Right renal cortex interstitium (tissue), 3 donors: Measurements from ENCODE around the gene CHST7. TPM values are rescaled to one million over a fixed set of nuclear protein-coding genes. Genes with fewer than 3 reads are reported as not detected.

ENCODE experiments used
- DNase-seq, 3 donors: peaks; one replicate each; pipeline ENCODE4 v3.0.0-alpha.2; 2013; ENCODE audit warnings: low read depth in 3 of 3, low spot score in 2 of 3
- polyA plus RNA-seq, 3 donors: library from polyadenylated mRNA; unstranded; fragments of 120-200 nt; gene quantifications; one replicate each; pipeline ENCODE4 v1.2.1, GENCODE V29; 2013; ENCODE audit not compliant: insufficient read length in 3 of 3

The CHST7 gene
- polyA plus RNA-seq, 3 donors = 1.8 to 2.5 (median 2.2) TPM

DNA sequence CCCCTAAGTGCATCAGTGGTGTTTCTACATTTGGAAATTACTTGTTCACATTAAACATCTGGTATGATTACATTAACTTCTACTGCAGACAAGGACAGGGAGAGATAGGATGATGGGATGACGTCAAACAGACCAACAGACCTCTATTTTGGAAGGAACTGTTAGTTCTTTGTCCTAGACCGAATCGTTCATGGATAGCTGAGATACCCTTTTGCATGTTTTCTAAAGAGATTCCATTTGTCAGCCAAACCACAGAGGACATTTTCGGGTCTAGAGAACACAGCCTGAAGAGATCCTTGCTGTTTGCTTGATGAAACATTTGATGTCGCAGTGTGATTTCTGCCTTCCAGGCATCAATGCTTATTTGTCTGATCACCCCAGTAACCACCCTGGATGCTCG is 27.7 kb downstream of the CHST7 start:
- DNase-seq = no peak

- no peak for DNase-seq
These were observed 29.0 kb downstream of the CHST7 start for GRCh38 chrX:46602468-46603102.

DNA sequence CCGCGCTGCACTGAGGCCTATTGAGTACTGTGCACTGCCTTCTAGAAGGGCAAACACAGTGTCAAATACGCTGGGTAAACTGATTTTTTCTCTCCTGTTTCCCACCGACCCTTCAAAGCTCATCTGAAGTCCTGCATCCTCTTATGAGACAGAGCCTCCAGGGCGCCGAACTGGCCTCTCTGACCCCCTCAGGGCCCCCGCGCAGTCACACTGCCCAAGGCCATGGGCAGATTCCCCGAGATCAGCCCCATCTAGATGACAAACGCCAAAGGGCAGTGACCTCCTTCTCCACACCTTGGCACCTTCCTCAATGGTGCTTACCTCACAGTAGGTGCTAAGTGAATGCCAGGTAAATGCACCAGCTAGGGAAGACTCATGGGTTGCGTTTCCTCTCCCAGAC is 34.4 kb downstream of the CHST7 start:
- no peak for DNase-seq

- DNase-seq = no peak
These were observed 36.6 kb downstream of the CHST7 start for GRCh38 chrX:46610070-46610658.

GRCh38 chrX:46611658-46612362 is 38.2 kb downstream of the CHST7 start:
- DNase-seq = no peak

- no peak for DNase-seq
These were observed 44.3 kb downstream of the CHST7 start for GRCh38 chrX:46617906-46618305.

- no peak for DNase-seq
These were observed 45.4 kb downstream of the CHST7 start for GRCh38 chrX:46618947-46619346.

GRCh38 chrX:46620505-46620904 is 46.9 kb downstream of the CHST7 start:
- no peak for DNase-seq

DNA sequence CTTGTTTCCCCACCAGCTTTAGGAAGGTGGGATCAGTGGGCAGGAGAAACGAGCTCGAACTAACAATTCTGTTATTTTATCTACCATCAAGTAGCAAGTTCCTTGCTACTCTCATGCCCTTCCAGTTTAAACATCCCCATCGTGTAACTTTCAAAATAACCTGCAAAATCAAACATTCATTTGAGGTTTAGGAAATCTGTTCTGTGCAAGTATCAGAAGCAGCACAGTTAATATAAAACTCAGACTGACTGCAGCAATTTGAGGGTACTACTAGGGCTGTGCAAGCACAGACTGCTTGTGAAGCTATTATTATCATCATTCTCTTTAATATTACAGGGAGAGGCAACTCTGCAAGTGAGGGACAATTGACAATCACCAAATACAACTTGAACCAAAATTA is 48.0 kb downstream of the CHST7 start:
- DNase-seq = no peak

DNA sequence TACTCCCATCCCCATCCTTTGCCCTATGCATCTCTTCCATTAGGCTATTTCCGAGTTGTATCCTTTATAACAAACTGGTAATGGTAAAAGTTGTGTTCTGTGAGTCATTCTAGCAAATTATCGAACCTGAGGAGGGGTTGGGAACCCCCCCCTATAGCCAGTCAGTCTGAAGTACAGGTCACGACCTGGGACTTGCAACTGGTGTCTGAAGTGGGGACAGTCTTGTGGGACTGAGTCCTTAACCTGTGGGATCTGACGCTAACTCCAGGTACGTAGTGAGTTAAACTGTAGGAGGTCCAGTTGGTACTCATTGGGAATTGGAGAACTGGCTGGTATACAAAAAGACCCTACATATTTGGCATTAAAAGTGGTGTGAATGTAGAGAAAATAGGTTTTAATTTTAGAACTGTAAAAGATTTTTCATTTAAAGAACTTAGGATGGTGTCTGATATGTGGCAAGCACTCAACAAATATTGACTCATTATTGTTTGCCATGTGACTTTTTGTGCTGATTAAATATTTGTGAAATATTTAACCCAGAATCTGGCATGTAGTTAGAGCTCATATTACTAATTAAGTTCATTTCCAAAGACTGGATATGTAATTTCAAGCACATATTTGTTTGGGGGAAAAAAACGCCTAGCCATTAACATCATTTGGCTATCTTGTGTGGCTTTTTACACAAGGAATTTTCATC is 50.7 kb downstream of the CHST7 start:
- no peak for DNase-seq

DNA sequence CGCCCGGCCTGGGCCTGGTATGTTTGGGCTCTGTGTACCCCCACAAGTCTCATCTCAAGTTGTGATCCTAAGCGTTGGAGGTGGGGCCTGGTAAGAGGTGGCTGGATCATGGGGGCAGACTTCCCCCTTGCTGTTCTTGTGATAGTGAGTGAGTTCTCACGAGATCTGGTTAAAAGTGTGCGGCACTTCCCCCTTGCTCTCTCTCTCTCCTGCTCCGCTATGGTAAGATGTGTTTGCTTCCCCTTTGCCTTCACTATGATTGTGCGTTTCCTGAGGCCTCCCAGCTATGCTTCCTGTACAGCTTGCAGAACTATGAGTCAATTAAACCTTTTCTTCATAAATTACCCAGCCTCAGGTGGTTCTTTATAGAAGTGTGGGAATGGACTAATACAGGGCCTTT is 53.0 kb downstream of the CHST7 start:
- no peak for DNase-seq

GRCh38 chrX:46627062-46627461 is 53.5 kb downstream of the CHST7 start:
- no peak for DNase-seq

DNA sequence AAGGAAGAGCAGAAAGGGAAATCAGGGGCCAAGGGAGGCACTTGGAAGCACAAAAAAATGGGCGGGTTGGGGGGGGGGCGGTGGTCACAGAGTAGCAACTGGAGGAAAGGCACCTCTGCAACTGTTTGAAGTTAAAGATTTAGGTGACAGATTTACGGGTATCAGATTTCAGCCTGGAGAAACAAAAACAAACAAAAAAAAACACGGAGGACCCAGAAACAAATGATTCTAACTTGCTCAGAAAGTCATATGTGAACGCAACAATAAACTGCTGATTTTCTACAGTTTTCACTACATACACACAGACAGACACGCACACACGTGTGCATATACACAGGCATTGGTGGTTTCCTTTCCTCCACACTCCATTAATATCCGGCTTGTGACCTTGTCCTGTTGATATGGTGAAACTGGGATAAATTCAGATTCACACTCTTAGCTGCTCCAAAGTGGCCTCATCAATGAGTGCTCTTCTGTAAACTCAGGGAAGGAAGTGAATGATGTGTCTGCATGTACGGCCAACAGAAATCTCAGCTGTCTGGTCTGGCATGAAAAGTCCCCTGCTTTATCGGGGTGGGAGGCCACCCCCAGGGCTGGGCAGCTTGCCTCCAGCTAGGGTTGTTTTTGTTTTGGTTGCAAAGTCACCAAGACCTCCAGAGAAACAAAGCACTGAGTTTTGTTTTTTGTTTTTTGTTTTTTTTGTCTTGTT is 54.3 kb downstream of the CHST7 start:
- DNase-seq = no peak

DNA sequence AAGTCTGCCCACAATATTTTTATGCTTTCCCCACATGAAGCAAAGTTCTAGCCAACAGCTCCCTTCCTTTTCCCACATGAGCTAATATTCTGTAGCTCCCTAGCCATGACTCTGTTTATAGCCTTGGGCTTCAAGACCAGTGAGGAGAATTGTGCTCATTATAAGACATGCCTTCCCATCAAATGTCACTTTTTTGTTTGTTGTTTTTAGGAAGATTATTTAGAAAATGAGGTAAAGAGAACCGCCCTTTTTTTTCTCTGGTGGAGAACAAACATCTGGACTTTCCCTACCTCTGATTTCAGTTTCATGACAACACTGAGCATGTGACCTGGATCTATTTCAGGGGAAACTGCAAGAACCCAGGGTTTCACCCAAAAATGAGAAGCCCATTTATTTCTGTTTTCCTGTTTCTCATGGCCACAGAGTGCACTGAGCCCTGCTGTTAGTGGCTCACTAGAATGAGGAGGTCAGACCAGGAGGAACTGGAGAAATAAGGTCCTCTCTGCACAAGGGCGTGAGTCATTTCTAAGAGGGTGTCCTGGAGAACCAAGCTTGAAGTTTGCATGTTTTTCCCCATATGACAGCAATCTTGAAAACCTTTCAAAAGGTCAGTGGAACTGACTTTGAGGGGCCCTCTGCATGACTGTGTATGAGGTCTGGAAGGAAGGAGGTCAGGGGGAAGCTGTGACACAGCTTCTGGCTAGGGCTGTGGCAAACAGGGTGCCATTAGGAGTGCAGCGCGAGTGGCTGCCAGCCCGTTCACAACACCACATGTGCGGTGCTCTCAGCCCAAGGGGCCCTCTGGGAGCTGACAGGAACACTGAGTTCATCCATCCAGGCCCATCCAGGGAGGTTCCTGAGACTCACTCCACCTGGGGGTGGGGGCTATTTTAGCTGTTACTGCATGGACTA is 55.2 kb downstream of the CHST7 start:
- DNase-seq = no peak

GRCh38 chrX:46630141-46630540 is 56.6 kb downstream of the CHST7 start:
- no peak for DNase-seq

- DNase-seq = no peak
These were observed 61.0 kb downstream of the CHST7 start for GRCh38 chrX:46634577-46634976.

- DNase-seq = no peak
These were observed 61.6 kb downstream of the CHST7 start for GRCh38 chrX:46635186-46635585.

DNA sequence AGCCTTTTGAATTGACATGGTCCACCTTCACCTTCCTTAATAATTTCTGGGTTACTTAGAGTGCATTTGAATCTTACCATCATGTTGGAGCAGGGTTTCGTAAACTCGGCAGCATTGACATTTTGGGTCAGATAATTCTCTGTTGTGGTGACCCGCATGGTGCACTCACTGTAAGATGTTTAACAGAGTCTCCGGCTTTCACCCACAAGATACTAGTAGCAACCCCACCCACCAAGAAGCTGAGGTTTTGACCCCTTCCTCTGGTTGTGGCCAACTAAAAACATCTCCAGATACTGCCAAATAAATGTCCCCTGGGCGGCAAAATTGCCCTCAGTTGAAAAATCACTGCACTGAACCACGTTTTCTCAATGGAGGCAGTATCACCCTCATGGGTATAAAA is 62.7 kb downstream of the CHST7 start:
- no peak for DNase-seq

DNA sequence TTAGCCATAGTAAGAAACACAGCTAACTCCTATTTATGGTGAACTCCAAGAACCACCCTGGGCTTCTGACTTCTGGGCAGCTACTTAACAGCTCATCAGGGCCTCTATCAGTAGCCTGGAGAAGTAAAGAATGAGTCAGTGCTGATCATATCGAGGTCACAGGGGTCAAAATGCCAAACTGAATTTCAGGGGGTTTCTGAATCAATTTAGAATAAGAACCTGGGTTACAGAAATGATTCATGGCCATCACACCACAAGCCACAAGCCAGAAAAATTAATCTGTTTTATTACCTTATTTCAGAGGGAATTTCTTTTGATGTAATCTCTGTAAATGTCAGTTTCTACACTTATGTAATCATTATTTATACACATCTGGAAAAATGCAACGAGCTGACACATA is 64.4 kb downstream of the CHST7 start:
- DNase-seq = no peak

GRCh38 chrX:46642145-46642544 is 68.6 kb downstream of the CHST7 start:
- DNase-seq = no peak
